NOMO-1 treated with dmso at 0.1 percent for 144 hours (cell line): ENCODE data around the gene ETV3.

Experiments
- DNase-seq: peaks from one replicate; lab custom pipeline; 2025; ENCODE audit not compliant: unreplicated experiment; lab: John Stamatoyannopoulos, UW

Gene ETV3

DNA sequence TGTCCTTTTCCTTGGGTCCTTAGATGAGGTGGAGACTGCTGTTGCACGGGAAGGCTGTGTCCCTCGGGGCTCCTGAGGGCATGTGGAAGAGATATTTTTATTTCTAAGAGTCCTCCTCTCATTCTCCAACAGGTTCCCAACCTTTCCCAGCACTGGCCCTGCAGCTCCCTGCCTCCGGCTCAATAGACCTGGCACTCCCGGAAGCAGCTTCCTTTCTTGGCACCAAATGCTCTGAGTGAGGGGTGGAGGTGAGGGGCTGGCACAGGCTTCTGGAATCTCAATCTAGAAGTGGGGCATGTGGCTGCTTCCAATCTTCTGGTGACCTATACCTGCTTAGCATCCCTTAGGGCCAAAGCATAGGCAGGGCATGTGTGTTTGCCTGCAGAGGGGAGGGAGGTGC is 43.1 kb downstream of the ETV3 start:
- DNase-seq: no peak

- no peak for DNase-seq
Observed at GRCh38 chr1:157092831-157093230, 45.4 kb downstream of the ETV3 start.

DNA sequence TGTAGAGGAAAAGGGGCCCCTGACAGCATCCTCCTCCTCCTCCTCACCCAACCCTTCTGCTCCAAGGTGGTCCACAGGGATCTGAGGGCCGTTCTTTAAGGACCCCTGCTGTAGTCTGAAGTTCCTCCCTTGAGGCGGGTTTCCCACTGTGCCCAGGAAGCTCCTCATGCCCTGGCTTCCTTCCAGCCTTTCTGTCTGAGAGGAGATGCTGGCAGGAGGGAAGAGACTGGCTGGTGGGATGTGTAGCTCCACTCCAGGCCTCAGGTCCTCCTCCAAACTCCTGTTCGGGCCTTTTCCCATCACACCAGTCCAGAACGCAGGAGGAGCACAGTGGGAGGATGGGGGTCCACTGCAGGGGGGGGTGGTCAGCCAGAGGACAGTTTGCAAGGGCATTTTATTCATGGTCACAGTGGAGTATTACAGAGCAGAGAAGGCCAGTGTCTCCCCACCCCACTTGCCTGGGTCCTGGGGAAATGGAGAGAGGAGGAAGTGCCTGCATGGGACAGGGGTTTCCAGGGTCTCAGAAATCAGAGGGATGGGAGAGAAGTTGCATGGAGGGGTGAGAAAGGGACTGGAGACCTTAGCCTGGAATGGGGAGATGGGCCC is 46.4 kb downstream of the ETV3 start:
- no peak for DNase-seq

- no peak for DNase-seq
Observed at GRCh38 chr1:157091186-157091585, 47.0 kb downstream of the ETV3 start.

- DNase-seq: no peak
Observed at GRCh38 chr1:157090771-157091170, 47.4 kb downstream of the ETV3 start.

DNA sequence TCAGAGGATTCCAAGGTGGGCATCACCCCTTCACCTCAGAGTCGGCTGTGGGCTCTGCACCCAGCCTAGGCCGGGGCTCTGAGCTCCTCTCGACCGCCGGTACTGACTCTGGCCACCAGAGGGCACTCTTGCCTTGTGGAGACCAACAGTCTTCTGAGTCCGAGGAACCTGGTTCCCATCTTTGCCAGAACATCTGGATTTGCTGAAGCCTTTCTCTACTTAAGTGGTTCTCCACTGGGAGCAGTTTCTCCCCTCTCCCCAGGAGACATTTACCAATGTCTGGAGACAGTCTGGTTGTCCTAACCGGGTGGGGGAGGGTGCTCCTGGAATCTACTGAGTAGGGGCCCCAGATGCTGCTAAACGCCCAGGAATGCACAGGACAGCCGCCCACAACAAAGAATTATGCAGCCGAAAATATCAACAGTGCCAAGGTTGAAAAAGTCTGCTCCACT is 48.0 kb downstream of the ETV3 start:
- DNase-seq: peak; percentile 28

DNA sequence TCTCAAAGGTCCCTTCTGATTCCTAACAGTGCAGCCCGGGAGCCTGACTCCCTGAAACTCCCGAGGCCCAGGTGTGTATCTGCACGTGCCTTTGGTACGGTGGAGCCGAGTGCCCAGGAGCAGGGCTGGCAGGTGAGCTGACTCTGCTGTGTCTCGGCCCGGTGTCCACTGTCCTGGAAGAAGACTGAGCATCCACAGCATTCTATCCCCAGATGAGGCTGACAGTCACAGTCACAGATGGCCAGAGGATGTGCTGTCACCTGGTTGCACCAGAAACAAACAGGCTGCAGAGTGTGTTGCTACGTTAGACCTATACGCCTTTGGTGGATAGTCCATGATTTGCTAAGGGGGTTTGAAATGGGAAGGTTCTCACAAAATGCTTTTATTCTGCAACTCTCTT is 48.4 kb downstream of the ETV3 start:
- DNase-seq: no peak

DNA sequence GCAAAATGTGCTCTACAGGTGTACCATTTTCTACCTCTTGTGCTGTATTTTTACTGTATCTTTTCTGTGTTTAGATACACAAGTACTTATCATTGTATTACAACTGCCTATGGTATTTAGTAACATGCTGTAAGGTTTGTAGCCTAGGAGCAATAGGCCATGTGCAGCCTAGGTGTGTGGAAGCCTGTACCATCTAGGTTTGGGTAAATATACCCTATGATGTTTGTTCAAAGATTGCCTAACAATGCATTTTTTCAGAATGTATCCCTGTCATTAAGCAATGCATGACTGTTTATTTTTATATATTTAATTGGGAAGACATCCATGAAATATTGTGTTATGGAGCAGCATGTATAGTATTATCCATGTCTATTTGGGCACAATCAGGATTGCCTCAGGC is 49.6 kb downstream of the ETV3 start:
- no peak for DNase-seq

DNA sequence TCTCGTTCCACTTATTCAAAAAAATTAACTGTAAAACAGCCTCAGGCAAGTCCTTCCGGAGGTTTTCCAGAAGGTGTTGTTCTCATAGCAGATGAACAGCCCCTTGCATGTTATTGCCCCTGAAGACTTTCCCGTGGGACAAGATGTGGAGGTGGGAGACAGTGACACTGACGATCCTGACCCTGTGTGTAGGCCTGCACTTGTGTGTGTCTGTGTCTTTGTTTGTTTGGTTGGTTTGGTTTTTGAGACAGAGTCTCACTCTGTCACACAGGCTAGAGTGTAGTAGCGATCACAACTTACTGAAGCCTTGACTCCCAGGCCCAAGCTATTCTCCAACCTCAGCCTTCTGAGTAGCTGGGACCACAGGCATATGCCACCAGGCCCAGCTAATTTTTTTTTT is 51.2 kb downstream of the ETV3 start:
- no peak for DNase-seq

- no peak for DNase-seq
Observed at GRCh38 chr1:157086299-157086698, 51.9 kb downstream of the ETV3 start.

DNA sequence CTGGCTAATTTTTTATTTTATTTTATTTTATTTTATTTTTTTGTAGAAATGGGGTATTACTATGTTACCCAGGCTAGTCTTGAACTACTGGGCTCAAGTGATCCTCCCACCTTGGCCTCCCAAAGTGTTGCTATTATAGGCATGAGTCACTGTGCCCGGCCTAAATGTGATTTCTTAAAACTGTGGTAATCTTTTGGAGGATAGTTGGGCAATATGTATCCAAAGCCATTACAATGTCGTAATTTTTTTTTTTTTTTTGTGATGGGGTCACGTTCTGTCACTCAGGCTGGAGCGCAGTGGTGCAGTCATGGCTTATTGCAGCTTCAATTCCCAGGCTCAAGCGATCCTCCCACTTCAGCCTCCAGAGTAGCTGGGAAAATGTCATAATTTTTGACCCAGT is 52.8 kb downstream of the ETV3 start:
- DNase-seq: peak; percentile 69

DNA sequence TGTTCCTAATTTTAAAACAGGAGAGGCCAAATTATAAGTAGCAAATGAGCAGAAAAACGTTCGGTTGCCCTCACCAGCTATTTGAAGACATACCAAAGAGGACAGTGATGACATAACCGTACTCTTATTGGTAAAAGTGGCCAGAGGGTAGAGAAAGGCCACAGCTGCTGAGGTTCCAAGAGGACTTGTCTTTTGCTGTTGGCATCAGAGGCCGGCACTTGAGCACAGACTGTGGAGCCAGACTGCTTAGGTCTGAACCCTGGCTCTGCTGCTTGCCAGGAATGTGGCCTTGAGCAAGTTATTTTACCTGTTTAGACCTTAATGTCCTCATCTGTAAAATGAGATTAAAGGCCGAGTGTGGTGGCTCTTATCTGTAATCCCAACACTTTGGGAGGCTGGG is 53.5 kb downstream of the ETV3 start:
- DNase-seq: no peak

DNA sequence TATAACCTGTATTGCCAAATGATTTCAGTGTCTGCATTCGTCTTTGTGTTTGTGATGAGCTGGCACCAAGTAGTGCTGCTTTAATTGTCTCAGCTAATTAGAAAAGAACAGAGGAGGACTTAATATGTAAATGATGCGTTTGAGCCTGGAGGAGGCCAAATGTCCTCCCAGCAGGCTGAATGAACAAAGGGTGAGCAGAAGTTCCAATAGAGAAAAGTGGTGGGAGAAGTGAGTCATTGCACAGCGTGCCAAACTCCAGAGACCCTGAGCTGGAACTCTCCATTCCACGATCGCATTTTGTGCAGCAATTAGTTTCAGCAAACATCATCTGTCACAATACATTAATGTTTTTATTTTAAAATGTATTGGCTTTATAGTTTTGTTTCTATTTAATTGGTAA is 56.5 kb downstream of the ETV3 start:
- DNase-seq: no peak

DNA sequence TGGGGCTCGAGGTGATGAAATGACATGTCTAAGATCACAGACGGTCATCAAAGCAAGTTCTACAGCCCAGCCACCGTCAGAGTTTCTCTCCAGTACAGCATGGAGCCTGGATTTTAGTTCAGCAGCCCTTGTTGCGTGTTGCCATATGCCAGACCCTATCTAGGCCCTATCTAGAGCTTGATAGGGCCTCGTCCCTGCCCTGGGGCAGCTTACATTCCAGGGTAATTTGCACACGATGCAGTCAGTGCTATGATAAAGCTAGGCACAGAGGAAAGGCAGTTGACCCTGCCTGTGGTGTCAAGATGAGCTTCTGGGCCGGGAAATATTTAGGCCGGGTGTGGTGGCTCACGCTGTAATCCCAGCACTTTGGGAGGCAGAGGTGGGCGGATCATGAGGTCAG is 57.5 kb downstream of the ETV3 start:
- no peak for DNase-seq

- DNase-seq: no peak
Observed at GRCh38 chr1:157077394-157077793, 60.8 kb downstream of the ETV3 start.

DNA sequence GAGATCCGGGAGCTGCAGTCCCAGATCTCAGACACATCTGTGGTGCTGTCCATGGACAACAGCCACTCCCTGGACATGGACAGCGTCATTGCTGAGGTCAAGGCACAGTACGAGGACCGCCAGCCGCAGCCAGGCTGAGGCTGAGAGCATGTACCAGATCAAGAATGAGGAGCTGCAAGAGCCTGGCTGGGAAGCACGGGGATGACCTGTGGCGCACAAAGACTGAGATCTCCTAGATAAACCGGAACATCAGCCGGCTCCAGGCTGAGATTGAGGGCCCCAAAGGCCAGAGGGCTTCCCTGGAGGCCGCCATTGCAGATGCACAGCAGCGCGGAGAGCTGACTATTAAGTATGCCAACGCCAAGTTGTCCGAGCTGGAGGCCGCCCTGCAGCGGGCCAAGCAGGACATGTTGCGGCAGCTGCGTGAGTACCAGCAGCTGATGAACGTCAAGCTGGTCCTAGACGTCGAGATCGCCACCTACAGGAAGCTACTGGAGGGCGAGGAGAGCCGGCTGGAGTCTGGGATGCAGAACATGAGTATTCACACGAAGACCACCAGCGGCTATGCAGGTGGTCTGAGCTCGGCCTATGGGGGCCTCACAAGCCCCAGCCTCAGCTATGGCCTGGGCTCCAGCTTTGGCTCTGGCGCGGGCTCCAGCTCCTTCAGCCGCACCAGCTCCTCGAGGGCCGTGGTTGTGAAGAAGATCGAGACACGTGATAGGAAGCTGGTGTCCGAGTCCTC is 64.1 kb downstream of the ETV3 start:
- peak; percentile 8 for DNase-seq
